GM19324 (cell line): ENCODE data around the gene TERB1.

Experiments
- ATAC-seq: cut with Tn5 transposase; IDR thresholded peaks from one replicate; pipeline ENCODE4 v1.9.1; 2021; ENCODE audit warnings: mild to moderate bottlenecking, moderate library complexity; ENCODE audit not compliant: unreplicated experiment, low FRiP score

TERB1 gene

GRCh38 chr16:66713076-66713475 is 88.3 kb downstream of the TERB1 start:
- no peak for ATAC-seq

GRCh38 chr16:66712512-66712911 is 88.9 kb downstream of the TERB1 start:
- ATAC-seq, result no peak

GRCh38 chr16:66711581-66711980 is 89.8 kb downstream of the TERB1 start:
- no peak for ATAC-seq

- ATAC-seq, result no peak
Observed at GRCh38 chr16:66706506-66706880, 94.9 kb downstream of the TERB1 start.

GRCh38 chr16:66705790-66706505 is 95.4 kb downstream of the TERB1 start:
- no peak for ATAC-seq
